Stimulated activated CD4-positive, alpha-beta T cell treated with anti-CD3 and anti-CD28 coated beads, Interleukin-12 subunit alpha, Interleukin-12 subunit beta, amount 100 ng/mL, for 4 hours (primary cell): ENCODE measurements around the gene TAF4B.
"Not testable (repeated sequence)": the region's sequence is repeated elsewhere in the genome, so short reads cannot be mapped to it uniquely, and the experiment has no call there.

Source experiments
- DNase-seq: peaks from one replicate; pipeline ENCODE4 v3.0.0-alpha.2; 2020

Gene TAF4B

GRCh38 chr18:26237363-26237762, 11.1 kb downstream of the TAF4B start:
- not testable (repeated sequence) for DNase-seq

- DNase-seq, result not testable (repeated sequence)
Measured at GRCh38 chr18:26238718-26239117, 12.5 kb downstream of the TAF4B start.

DNA sequence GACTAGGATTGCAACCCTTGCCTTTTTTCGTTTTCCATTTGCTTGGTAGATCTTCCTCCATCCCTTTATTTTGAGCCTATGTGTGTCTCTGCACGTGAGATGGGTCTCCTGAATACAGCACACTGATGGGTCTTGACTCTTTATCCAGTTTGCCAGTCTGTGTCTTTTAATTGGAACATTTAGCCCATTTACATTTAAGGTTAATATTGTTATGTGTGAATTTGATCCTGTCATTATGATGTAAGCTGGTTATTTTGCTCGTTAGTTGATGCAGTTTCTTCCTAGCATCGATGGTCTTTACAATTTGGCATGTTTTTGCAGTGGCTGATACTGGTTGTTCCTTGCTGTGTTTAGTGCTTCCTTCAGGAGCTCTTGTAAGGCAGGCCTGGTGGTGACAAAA, 16.1 kb downstream of the TAF4B start:
- DNase-seq, result not testable (repeated sequence)

- DNase-seq, result not testable (repeated sequence)
Measured at GRCh38 chr18:26245434-26245833, 19.2 kb downstream of the TAF4B start.

- no peak for DNase-seq
Measured at GRCh38 chr18:26252411-26252810, 26.2 kb downstream of the TAF4B start.

- DNase-seq, result not testable (repeated sequence)
Measured at GRCh38 chr18:26254808-26255207, 28.6 kb downstream of the TAF4B start.

GRCh38 chr18:26255695-26256622, 29.7 kb downstream of the TAF4B start:
- no peak for DNase-seq

- no peak for DNase-seq
Measured at GRCh38 chr18:26258711-26259110, 32.5 kb downstream of the TAF4B start.

- not testable (repeated sequence) for DNase-seq
Measured at GRCh38 chr18:26259416-26259815, 33.2 kb downstream of the TAF4B start.

DNA sequence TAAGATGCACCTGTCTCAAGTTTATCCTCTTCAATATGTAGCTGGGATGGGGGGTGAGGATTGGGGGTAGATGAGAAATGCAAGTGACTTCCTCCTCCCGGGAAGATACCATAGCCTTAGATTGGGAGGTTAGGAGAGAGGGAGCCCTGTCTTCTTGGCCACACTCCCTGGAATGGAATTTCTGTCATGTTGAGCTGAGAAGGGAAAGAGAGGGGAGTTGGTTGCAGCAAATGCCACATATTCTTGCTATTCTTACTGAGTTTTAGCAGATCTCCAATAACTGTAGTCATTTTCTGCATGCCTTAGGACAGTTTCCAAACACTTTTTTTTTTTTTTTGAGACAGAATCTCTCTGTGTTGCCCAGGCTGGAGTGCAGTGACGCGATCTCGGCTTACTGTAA, 35.9 kb downstream of the TAF4B start:
- DNase-seq, result no peak

GRCh38 chr18:26267357-26267930, 41.2 kb downstream of the TAF4B start:
- no peak for DNase-seq

DNA sequence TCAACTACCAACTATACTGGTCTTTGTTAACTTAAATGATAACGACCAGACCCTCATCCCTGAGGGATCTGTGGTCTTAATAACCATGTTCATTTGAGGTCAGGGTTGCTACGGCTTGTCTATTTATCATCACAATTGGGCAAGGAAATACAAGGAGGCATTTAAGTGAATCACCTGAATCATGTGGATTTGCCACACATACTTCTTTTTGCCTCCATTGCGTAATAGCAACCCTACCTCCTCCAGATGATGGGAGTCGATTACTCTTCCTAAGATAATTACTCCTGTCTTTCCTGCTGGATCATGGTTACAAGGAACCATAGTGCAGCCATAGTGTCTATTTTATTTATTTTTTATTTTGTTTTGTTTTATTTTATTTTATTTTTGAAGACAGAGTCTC, 42.2 kb downstream of the TAF4B start:
- DNase-seq, result no peak

DNA sequence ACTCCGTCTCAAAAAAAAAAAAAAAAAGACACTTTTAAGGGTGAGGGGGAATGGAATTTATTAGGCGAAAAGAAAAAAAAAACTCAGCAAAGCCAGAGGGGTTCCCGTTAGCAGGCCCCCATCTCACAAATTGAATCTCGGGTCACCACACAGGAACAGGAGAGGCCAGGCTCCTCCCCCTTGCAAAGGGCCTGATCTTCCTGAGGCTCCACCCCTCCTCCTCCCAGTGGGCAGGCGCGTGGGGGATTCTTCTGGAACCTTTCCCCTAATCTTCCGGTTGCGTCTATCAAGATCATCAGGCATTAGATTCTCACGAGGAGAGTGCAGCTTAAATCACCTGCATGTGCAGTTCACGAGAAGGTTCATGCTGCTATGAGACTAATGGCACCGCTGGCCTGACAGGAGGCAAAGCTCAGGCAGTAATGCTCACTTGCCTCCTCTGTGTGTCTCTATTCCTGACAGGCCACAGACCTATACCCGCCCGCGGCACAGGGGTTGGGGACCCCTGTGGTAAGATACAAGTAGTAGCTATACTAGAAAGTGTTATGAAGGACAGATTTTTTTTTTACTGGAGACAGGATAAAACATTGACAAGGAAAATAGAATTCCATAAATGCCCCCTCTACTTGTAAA, 45.8 kb downstream of the TAF4B start:
- DNase-seq, result no peak

GRCh38 chr18:26277374-26277773, 51.1 kb downstream of the TAF4B start:
- DNase-seq, result no peak

- DNase-seq, result no peak
Measured at GRCh38 chr18:26279428-26279827, 53.2 kb downstream of the TAF4B start.

DNA sequence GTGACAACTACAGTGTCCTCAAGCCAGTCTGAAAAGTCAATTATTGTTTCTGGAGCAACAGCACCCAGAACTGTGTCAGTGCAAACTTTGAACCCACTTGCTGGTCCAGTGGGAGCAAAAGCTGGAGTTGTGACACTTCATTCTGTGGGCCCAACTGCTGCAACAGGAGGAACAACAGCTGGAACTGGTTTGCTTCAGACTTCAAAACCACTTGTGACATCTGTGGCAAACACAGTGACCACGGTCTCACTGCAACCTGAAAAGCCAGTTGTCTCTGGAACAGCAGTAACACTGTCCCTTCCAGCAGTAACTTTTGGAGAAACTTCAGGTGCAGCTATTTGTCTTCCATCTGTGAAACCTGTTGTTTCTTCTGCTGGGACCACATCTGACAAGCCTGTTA, 59.8 kb downstream of the TAF4B start:
- no peak for DNase-seq

DNA sequence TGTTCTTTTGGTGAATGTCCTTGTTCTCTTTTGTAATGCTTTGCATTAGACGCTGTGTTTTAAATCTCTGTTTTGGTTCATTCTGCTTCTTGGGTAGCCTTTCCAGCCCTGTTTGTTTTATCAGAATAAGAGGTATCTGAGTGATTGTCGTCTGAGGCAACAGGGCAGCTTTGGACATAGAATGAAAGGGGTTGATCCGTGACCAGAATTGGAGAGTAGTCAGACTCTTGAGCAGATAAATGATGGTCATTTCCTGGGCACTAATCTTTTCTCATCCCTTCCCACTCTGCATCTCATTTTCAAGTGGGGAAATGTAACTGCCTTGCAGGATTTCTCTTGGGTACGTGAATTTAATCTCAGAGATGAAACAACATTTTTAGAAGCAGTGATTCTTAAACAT, 61.4 kb downstream of the TAF4B start:
- DNase-seq, result no peak

- no peak for DNase-seq
Measured at GRCh38 chr18:26290385-26290784, 64.1 kb downstream of the TAF4B start.

GRCh38 chr18:26293982-26294381, 67.7 kb downstream of the TAF4B start:
- DNase-seq, result no peak

DNA sequence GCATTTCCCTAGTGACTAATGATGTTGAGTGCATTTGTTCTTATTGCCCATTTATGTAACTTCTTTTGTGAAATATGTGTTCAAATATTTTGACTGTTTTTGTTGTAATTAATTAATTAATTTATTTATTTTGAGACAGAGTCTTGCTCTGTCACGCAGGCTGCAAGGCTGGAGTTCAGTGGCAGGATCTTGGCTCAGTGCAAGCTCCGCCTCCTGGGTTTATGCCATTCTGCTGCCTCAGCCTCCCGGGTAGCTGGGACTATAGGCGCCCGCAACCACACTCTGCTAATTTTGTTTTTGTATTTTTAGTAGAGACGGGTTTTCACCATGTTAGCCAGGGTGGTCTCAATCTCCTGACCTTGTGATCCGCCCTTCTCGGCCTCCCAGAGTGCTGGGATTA, 71.9 kb downstream of the TAF4B start:
- no peak for DNase-seq

- DNase-seq, result no peak
Measured at GRCh38 chr18:26301681-26302080, 75.4 kb downstream of the TAF4B start.

GRCh38 chr18:26303222-26303621, 77.0 kb downstream of the TAF4B start:
- not testable (repeated sequence) for DNase-seq

- DNase-seq, result no peak
Measured at GRCh38 chr18:26304511-26304910, 78.3 kb downstream of the TAF4B start.
